NCI-H748 treated with DMSO at 0.1 percent for 48 hours (cell line): ENCODE data around the gene ZGPAT.

Experiments
- DNase-seq: peaks from one replicate; lab custom pipeline; 2025; lab: John Stamatoyannopoulos, UW

Gene ZGPAT

GRCh38 chr20:63678667-63679465 is 29.0 kb upstream of the ZGPAT start:
- DNase-seq: no peak

- DNase-seq: no peak
These were observed 28.0 kb upstream of the ZGPAT start for GRCh38 chr20:63679799-63680305.

- DNase-seq: no peak
These were observed 27.4 kb upstream of the ZGPAT start for GRCh38 chr20:63680427-63680826.

GRCh38 chr20:63680857-63681608 is 26.8 kb upstream of the ZGPAT start:
- DNase-seq: no peak

DNA sequence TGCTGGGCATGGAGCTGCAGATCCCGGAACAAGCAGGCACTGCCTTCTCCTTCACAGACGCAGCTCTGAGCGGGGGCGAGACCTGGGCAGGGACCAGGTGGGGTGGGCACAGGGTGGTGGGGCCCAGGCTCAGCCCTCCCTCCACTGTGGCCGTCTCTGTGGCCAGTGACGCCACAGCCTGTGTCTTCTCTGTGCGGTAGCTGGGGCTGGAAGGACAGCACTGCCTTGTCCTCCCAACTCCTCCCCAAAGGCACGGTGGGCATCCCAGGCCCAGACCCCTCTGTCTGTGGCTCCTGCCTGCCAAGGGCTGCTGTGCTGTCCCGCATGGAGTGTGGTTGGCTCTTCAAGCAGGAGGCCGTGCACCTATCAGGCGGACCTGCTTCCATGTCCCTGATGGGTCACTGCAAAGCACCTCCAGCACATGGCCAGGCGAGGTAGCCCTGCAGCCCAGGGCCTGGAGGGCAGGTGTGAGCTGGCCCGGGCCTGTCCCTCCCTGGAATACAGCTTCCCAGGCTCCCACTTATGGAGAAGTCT is 26.2 kb upstream of the ZGPAT start:
- DNase-seq: no peak

DNA sequence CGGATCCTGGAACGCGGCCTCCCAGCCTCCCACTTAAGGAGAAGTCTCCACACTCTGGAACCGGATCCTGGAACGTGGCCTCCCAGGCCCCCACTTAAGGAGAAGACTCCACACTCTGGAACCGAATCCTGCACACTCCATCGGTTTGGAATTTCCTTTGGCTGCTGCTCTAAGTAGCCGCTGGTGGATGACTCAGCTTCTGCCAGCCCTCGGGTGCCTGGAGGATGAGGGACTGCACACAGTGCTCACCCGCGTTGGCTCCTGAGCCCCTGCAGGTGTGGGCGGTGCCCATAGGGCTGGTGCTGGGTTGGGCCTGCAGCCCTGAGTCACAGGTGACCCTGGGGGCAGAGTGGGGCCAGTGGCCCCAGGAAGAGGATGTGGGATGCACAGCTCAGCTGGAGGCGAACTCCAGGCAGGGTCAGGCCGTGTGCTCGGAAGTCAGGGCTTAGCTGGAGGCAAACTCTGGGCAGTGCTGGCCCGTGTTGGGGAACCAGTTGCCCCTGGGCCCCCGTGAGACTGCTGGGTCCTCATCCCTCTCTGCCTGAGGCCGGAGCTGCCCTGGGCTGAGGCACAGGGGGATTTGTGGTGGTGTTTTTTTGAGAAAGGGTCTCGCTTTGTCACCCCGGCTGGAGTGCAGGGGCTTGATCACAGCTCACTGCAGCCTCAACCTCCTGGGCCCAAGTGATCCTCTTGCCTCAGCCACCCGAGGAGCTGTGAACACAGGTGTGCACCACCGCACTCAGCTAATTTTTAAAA is 25.3 kb upstream of the ZGPAT start:
- no peak for DNase-seq

DNA sequence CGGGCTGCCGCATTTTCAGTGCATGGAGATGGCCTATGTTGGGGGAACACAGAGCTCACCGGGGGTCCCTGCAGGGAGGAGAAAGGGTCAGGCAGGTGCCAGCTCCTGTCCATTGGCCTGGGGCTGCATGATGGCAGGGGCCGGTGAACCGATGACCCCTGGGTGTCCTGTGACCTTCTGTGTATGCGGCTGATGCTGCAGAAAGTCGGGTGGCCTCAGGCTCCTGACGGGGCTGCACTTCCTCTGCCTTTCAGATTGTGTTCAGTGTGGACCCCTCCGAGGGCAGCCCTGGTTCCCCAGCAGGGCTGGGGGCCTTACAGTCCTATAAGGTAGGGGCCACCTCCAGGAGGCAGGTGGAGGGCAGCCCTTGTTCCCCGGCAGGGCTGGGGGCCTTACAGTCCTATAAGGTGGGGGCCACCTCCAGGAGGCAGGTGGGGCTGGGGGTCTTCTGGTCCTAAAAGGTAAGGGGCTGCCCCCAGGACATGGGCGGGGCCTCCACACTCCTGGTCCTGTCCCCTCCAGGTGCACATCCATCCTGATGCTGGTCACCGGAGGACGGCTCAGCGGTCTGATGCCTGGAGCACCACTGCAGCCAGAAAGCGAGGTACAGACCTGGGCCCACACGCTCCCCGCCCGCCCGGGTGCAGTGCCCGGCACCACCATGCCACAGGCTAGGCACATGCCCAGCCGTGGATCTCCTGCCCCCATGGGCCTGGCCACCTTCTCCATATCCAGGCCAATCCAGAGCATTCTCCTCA is 22.4 kb upstream of the ZGPAT start:
- DNase-seq: no peak

- DNase-seq: no peak
These were observed 21.7 kb upstream of the ZGPAT start for GRCh38 chr20:63686094-63686491.

DNA sequence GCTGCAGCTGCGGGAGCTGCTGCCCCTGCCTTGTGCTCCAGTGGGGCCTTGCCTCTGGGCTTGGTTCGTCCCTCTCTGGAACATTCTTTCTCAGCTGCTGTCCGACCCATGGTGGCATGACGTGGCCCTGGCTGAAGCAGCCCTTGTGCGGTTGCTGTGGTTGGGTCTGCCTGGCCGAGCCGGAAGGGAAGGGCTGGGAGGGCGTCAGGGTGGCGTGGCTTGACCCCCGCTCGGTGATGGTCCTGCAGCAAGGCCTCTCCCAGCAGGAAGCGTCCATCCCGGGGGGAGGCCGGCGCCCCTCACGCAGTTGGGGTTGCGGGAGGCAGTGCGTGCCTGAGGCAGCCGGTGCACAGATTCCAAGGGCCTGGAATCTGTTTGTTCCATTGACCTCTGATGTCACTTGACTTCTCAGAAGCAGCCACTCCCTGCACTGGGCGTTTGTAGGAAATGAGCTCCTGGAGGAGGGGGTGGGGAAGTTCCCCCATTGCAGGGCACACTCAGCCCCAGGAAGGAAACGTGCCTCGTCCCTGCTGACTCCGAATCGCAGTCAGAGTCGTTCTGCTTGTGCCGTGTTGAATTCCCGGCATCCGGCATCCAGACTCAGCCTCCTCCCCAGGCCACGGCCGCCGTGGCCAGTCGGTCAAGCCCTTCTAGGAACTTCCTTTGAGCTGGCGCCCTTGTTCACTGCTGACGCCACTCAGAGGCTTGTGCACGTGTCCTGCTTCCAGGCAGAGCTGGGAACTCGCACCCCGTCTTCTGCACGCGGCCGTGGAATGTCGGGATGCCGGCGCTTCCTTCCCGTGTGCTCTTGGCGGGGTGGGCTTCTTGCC is 21.1 kb upstream of the ZGPAT start:
- DNase-seq: no peak

DNA sequence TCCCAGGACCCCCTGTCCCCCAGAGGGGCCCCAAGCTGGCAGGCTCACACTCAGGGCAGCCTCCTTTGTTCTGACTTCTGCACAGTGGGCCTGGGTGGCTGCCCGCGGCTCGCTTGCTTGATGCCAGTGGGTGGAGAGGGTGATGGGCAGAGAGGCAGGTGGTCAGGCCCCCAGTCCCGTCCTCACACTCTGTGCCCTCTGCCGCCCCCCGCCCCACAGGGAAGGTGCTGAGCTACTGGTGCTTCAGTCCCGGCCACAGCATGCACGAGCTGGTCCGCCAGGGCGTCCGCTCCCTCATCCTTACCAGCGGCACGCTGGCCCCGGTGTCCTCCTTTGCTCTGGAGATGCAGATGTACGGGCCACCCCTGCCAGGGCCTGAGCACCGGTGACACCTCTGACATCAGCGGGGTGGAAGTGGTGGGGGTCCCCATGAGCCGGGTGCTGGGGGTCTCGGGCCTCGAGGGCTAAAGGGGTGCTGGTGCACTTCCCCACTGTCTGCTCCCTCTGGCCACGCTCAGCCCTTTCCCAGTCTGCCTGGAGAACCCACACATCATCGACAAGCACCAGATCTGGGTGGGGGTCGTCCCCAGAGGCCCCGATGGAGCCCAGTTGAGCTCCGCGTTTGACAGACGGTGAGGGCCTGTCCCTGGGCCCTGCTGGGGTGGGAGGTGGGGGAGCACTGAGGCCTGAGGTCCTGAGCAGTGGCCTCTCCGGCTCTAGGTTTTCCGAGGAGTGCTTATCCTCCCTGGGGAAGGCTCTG is 20.2 kb upstream of the ZGPAT start:
- DNase-seq: no peak

DNA sequence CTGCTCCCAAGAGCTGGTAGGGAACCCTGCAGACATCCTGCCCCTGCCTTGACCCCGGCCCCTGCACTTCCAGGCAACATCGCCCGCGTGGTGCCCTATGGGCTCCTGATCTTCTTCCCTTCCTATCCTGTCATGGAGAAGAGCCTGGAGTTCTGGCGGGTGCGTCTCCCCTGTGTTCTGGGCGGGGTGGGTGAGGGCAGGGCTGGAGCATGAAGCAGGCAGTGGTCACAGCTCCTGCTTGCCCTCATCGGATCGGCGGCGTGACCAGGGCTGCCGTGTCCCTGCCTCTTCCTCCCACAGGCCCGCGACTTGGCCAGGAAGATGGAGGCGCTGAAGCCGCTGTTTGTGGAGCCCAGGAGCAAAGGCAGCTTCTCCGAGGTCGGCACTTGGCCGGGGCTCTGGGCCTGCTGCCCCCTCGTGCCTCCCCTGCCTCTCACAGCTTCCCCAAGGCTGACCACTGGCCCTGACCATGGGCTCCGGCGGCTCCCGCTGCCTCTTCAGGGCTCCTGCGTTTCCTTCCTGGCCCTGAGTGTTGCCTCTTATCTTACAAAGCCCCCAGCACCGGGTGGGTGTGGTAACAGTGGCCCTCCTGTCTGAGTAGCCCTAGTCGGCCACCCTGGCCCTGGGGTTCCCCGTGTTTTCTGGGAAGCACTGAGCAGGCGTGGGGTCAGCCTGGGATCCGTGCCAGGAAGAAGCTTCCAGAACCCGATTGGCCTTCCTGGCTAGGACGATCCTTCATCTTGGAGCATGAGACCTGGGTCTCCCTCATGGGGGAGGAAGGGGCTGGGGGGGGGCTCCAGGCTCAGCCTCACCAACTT is 19.4 kb upstream of the ZGPAT start:
- no peak for DNase-seq

- no peak for DNase-seq
These were observed 18.5 kb upstream of the ZGPAT start for GRCh38 chr20:63689046-63690002.

GRCh38 chr20:63690003-63690897 is 17.6 kb upstream of the ZGPAT start:
- no peak for DNase-seq

DNA sequence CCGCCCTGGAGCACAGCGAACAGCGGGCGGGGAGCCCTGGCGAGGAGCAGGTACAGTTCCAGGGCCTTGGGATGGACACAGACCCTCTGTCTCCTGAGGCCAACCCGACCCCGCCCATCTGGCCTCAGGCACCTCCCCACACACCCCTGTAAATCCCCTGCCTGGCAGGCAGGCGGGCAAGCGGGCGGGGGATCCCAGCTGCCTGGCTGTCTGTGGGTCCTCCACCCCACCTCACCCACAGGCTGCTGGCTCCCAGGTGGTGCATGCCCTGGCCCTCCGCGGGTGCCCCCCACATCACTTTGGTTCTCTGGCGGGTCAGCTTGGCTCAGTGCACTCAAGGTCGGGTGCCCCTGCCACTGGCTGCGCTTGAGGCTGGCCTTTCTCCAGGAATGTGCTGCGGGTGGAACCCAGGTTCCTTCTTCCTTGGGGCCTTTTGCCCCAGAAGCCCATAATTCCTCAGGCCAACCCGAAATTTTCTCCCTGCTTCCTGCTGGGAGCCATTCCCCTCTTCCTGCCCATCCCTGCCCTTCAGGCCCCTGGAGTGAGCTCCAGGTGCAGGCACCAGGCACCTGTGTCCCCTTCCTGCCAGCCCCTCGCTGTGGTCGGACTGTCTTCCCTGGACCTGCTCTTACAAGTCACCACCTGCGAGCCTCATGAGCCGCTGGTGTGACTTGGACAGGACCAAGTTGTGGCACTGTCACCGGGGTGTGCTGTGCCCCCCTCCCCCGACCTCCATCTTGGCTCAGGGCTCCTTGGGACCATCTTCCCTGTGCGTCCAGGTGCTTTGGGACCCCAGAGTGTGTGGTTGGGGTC is 16.7 kb upstream of the ZGPAT start:
- no peak for DNase-seq

DNA sequence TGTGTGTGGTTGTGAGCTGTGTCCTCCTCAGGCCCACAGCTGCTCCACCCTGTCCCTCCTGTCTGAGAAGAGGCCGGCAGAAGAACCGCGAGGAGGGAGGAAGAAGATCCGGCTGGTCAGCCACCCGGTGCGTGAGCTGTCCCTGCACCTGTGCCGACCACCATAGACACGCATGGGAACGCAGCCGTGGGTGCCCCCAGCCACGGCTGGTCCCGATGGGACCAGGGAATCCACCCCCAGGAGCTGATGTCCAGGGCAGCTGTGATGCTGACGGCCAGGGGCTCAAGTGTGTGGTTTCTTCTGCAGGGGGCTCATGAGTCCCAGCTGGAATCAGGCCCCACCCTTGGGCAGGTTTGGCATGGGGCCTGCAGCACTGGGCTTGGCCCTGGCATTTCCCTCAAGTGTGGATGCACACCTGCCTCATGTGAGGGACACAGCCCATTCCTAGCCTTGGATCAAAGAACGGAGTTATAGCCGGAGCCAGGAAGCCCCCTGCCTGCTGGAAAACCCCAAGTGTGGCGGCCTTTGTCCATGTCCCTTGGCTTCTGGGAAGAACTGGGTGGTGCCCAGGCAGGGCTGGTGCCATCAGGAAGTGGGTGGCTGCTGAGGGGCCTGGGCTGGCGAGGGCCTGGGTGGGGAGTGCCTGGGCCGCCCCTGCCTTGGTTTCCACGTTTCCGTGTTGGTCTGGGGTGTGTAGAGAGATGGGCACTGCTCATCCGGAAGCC is 16.0 kb upstream of the ZGPAT start:
- DNase-seq: no peak
